ENCODE measurements around the gene ATAD5.
"Not testable (repeated sequence)": the region's sequence is repeated elsewhere in the genome, so short reads cannot be mapped to it uniquely, and the experiment has no call there.

ATAD5 gene

DNA sequence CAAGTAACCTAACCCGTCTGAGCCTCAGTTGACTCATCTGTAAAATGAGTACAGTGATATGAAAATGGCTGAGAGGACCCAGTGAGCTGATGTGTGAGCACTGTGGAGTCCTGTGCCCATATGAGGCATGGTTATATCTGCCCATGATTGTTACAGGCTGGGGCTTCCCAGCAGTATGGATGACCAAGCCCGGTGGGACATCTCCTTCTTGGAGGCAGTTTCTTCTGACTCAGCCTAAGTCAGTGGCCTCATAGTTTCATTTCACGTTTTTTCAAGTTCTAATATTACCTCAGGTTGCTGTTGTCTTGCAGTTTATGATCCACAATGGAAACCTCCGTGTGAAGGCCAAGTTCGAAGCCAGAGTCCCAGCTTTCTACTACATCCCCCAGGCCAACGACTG is 94.8 kb downstream of the ATAD5 start:
- Mint-ChIP-seq H3K9me3 (no peaks in the 10 kb centered on the region), H3K36me3 (ENCODE audit: insufficient read depth) (peaks cover 6% of the 10 kb centered on the region), H3K4me3 (no peak overlapping the region), H3K27ac (no peak overlapping the region), H3K4me1 (ENCODE audit: low read depth in 2 of 2) (peaks cover 6 to 7% of the 10 kb centered on the region in 2 donors), H3K27me3 (peaks cover 40 to 73% of the 10 kb centered on the region in 2 donors)
- no peak for DNase-seq
- no peak for ATAC-seq (replicated peaks)

DNA sequence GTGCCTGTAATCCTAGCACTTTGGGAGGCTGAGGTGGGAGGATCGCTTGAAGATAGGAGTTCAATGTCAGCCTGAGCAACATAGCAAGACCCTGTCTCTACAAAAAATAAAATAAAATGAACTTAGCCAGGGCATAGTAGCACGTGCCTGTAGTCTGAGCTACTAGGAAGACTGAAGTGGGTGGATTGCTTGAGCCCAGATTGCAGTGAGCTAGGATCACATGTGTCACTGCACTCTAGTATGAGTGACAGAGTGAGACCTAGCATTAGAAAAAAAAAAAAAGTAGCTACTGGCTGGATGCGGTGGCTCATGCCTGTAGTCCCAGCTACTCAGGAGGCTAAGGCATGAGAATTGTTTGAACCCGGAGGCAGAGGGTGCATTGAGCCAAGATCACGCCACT is 96.0 kb downstream of the ATAD5 start:
- no peaks in the 10 kb centered on the region for H3K9me3 Mint-ChIP-seq
- ATAC-seq (replicated peaks) (no peak), DNase-seq (no peak)
- H3K4me1 Mint-ChIP-seq (ENCODE audit: low read depth in 2 of 2), result peaks cover 2% of the 10 kb centered on the region in 2 donors
- H3K36me3 Mint-ChIP-seq (ENCODE audit: insufficient read depth), result peaks cover 6% of the 10 kb centered on the region
- H3K27ac Mint-ChIP-seq, result no peak overlapping the region
- no peak overlapping the region for H3K4me3 Mint-ChIP-seq
- peaks cover 32 to 61% of the 10 kb centered on the region in 2 donors for H3K27me3 Mint-ChIP-seq

DNA sequence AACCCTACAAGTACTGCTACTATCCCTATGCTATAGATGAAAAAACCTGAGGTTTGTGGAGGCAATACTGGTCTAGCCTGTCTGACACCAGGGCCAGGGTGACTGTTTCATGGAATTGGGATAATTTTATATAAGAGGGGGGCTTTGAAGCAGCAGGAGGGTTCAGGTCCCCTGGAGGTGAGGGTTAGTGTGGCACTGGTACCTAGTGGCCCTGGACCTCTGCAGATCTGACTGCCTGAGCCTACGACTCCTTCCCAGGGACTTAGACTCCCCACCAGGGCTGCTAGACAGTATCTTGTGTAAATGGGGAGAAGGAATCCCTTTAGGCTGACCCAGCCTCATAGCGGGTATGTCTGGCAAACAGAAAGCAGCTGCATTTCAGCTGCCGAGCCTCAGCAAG is 96.8 kb downstream of the ATAD5 start:
- DNase-seq (no peak), ATAC-seq (replicated peaks) (no peak)
- Mint-ChIP-seq H3K4me3 (no peak overlapping the region), H3K9me3 (no peaks in the 10 kb centered on the region), H3K27me3 (peaks cover 28 to 54% of the 10 kb centered on the region in 2 donors), H3K27ac (no peak overlapping the region), H3K4me1 (ENCODE audit: low read depth in 2 of 2) (no peaks in the 10 kb centered on the region), H3K36me3 (ENCODE audit: insufficient read depth) (peaks cover 3% of the 10 kb centered on the region)

GRCh38 chr17:30929081-30929633 is 97.4 kb downstream of the ATAD5 start:
- Mint-ChIP-seq H3K9me3 (no peaks in the 10 kb centered on the region), H3K36me3 (ENCODE audit: insufficient read depth) (peaks cover 3% of the 10 kb centered on the region), H3K27me3 (peaks cover 26 to 54% of the 10 kb centered on the region in 2 donors), H3K4me3 (no peak overlapping the region), H3K27ac (no peak overlapping the region), H3K4me1 (ENCODE audit: low read depth in 2 of 2) (no peaks in the 10 kb centered on the region)
- no peak for DNase-seq
- ATAC-seq (replicated peaks), result no peak

DNA sequence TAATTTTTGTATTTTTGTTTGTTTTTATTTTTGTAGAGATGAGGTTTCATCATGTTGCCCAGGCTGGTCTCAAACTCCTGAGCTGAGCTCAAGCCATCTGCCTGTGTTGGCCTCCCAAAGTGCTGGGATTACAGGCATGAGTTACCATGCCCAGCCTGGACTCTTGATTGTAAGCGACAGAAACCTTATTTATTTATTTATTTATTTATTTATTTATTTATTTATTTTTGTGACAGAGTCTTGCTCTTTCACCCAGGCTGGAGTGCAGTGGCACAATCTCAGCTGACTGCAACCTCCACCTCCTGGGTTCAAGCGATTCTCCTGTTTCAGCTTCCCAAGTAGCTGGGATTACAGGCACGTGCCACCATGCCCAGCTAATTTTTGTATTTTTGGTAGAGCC is 98.1 kb downstream of the ATAD5 start:
- not testable (repeated sequence) for H3K4me3 Mint-ChIP-seq; H3K9me3 Mint-ChIP-seq; ATAC-seq (replicated peaks); H3K27ac Mint-ChIP-seq; H3K4me1 Mint-ChIP-seq (ENCODE audit: low read depth in 2 of 2); H3K36me3 Mint-ChIP-seq (ENCODE audit: insufficient read depth); DNase-seq
- H3K27me3 Mint-ChIP-seq, result peaks cover 22 to 48% of the 10 kb centered on the region in 2 donors

- peaks cover 19 to 43% of the 10 kb centered on the region in 2 donors for H3K27me3 Mint-ChIP-seq
- H3K9me3 Mint-ChIP-seq, result no peaks in the 10 kb centered on the region
- no peak overlapping the region for H3K4me3 Mint-ChIP-seq
- DNase-seq, result no peak
- H3K4me1 Mint-ChIP-seq (ENCODE audit: low read depth in 2 of 2), result no peaks in the 10 kb centered on the region
- no peak overlapping the region for H3K27ac Mint-ChIP-seq
- peaks cover 3% of the 10 kb centered on the region for H3K36me3 Mint-ChIP-seq (ENCODE audit: insufficient read depth)
- no peak for ATAC-seq (replicated peaks)
Measured at GRCh38 chr17:30930495-30930894, 98.7 kb downstream of the ATAD5 start.

DNA sequence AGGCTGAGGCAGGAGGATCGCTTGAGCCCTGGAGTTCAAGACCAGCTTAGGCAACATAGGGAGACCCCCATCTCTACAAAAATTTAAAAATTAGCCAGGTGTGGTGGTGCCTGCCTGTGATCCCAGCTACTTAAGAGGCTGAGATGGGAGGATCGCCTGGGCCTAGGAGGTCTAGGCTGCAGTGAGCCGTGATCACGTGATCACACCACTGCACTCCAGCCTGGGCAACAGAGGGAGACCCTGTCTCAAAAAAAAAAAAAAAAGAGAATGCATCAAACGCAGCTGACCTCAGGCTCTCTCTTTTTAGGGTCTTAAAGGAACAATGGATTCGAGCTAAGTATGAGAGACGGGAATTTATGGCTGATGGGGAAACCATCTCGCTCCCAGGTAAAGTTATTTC is 99.8 kb downstream of the ATAD5 start:
- H3K27ac Mint-ChIP-seq; H3K9me3 Mint-ChIP-seq; H3K4me1 Mint-ChIP-seq (ENCODE audit: low read depth in 2 of 2); ATAC-seq (replicated peaks); DNase-seq; H3K36me3 Mint-ChIP-seq (ENCODE audit: insufficient read depth); H3K4me3 Mint-ChIP-seq: not testable (repeated sequence)
- peaks cover 8 to 32% of the 10 kb centered on the region in 2 donors for H3K27me3 Mint-ChIP-seq

GRCh38 chr17:30933966-30934365 is 102.2 kb downstream of the ATAD5 start:
- Mint-ChIP-seq H3K9me3 (no peaks in the 10 kb centered on the region), H3K4me1 (ENCODE audit: low read depth in 2 of 2) (no peaks in the 10 kb centered on the region), H3K36me3 (ENCODE audit: insufficient read depth) (peaks cover 3% of the 10 kb centered on the region), H3K27ac (no peak overlapping the region), H3K4me3 (no peak overlapping the region), H3K27me3 (peaks cover 0 to 15% of the 10 kb centered on the region in 2 donors)
- no peak for ATAC-seq (replicated peaks)
- DNase-seq, result no peak

DNA sequence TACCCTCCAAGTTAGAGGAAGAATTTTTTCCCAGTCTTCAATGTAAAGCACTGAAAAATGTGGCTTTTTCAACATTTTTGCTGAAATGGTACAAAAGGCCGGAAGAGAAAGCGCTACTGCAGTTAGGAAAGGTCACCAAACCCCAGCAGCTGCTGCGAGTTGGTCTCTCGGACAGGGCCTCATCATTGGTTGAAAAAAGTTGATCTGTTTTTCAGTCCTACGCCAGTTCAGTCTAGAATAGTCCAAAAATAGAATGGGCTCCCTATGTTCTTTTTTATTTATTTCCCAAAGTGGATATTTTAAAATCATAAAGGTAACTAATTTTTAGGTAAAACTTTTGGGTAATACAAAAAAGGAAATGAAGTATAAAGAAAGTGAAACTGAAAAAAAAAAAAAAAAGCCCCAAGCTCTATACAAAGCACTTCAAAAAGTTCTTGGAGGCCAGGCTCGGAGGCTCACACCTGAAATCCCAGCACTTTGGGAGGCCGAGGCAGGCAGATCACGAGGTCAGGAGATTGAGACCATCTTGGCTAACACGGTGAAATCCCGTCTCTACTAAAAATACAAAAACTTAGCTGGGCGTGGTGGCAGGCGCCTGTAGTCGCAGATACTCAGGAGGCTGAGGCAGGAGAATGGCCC is 107.4 kb downstream of the ATAD5 start:
- DNase-seq (no peak), ATAC-seq (replicated peaks) (no peak)
- no peaks in the 10 kb centered on the region for H3K36me3 Mint-ChIP-seq (ENCODE audit: insufficient read depth)
- peak overlapping the region in 1 of 2 donors; percentile 35 for H3K27ac Mint-ChIP-seq
- H3K27me3 Mint-ChIP-seq, result no peaks in the 10 kb centered on the region
- peak overlapping the region in 1 of 2 donors; percentile 30 for H3K4me3 Mint-ChIP-seq
- no peaks in the 10 kb centered on the region for H3K4me1 Mint-ChIP-seq (ENCODE audit: low read depth in 2 of 2)
- H3K9me3 Mint-ChIP-seq, result no peaks in the 10 kb centered on the region

DNA sequence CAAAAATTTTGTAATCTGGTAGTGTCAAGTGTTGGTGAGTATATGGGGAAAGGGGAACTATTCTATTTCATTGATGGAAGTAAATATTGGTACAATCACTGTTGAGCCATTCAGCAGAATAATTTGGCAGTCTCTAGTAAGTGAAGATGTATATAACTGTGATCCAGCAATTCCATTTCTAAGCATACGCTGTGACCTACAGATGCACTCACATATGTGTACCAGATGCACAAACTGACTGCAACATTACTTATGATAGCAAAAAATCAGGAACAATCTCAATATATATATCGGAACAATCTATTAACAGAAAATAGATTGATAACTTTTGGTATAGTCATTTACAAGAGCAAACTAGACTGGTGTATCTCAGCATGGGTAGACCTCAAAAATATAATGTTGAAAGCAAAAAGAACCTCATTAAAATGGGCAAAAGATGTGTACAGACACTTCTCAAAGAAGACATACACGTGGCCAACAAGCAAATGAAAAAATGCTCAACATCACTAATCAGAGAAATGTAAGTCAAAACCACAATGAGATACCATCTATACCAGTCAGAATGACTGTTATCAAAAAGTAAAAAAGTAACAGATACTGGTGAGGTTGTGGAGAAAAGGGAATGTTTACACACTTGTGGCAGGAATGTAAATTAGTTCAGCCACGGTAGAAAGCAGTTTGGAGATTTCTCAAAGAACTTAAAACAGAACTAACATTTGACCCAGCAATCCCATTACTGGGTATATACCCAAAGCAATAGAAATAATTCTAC is 110.7 kb downstream of the ATAD5 start:
- H3K9me3 Mint-ChIP-seq, result no peaks in the 10 kb centered on the region
- ATAC-seq (replicated peaks) (no peak), DNase-seq (no peak)
- H3K4me1 Mint-ChIP-seq (ENCODE audit: low read depth in 2 of 2), result no peaks in the 10 kb centered on the region
- no peaks in the 10 kb centered on the region for H3K36me3 Mint-ChIP-seq (ENCODE audit: insufficient read depth)
- no peak overlapping the region for H3K4me3 Mint-ChIP-seq
- H3K27me3 Mint-ChIP-seq, result no peaks in the 10 kb centered on the region
- H3K27ac Mint-ChIP-seq, result no peak overlapping the region

Measured in effector memory CD8-positive, alpha-beta T cell (primary cell).